ENCODE results near the gene C12orf76.

Gene C12orf76

DNA sequence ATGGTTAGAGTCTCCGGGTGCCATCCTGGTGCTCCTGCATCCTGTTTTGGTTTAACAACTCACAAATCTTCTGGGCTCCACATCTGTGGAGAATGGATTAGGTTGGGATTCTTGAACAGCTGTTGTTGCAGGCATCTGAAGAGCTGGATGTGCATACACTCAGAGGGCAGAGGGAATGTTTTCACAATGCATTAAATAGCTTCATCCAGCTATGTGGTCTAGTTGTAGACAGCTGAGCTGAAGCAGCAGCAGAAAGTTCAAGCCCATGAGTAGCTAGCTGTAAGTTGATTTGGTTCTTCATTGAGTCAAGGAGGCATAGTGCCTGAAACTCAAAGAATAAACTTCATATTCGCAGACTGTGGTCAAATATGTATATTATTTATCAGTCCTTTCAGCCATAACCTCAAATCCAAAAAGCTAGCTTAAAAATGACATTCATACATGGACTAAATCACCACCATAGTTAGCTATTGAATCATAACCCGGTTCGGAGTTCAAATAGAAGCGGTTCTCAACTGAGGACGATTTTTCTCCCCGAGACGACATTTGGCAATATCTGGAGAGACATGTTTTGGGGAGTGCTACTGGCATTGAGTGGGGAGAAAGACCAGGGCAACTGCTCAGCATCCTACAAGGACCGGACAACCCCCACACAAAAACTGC is 50.0 kb downstream of the C12orf76 start:
- Histone ChIP-seq H3K27ac (ENCODE audit: low read depth in 2 of 2, low read length in 2 of 2) (peak overlapping the region in 1 of 2 donors; percentile 85), H3K4me3 (ENCODE audit: low read length in 2 of 2) (peak overlapping the region; percentile 75 to 94), H3K9me3 (ENCODE audit: control insufficient read depth in 2 of 2, low read length in 2 of 2) (no peaks in the 10 kb centered on the region), H3K36me3 (ENCODE audit: control insufficient read depth in 2 of 2, insufficient read depth in 2 of 2, low read length in 2 of 2) (no peaks in the 10 kb centered on the region), H3K27me3 (ENCODE audit: control insufficient read depth in 2 of 2, insufficient read depth in 2 of 2, low read length in 2 of 2) (no peaks in the 10 kb centered on the region), H3K9ac (ENCODE audit: low read depth in 1 of 2, low read length in 2 of 2) (peak overlapping the region; percentile 58 to 86), H3K4me1 (ENCODE audit: control insufficient read depth in 2 of 2, insufficient read depth in 2 of 2, low read length in 2 of 2) (peaks cover 25 to 30% of the 10 kb centered on the region in 2 donors)

DNA sequence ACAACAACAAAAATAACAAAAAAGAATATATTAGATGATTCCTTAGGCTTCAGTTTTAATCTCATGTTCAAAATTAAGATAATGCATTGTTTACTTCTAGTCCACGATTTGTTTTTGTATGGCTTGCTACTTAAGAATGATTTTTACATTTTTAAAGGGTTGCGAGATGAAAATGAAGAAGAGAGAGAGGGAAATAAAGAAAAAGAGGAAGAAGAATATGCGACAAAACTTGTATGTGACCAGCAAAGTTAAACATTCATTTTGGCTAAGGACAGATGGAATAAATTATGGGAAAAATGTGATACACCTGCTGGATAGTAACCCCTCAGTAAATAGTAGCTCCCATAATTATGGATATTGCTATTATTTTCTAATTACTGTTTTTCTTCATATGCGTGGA is 50.9 kb downstream of the C12orf76 start:
- Histone ChIP-seq H3K9me3 (ENCODE audit: control insufficient read depth in 2 of 2, low read length in 2 of 2) (no peaks in the 10 kb centered on the region), H3K9ac (ENCODE audit: low read depth in 1 of 2, low read length in 2 of 2) (no peak overlapping the region), H3K4me1 (ENCODE audit: control insufficient read depth in 2 of 2, insufficient read depth in 2 of 2, low read length in 2 of 2) (peaks cover 23 to 27% of the 10 kb centered on the region in 2 donors), H3K4me3 (ENCODE audit: low read length in 2 of 2) (no peak overlapping the region), H3K27me3 (ENCODE audit: control insufficient read depth in 2 of 2, insufficient read depth in 2 of 2, low read length in 2 of 2) (no peaks in the 10 kb centered on the region), H3K27ac (ENCODE audit: low read depth in 2 of 2, low read length in 2 of 2) (no peak overlapping the region), H3K36me3 (ENCODE audit: control insufficient read depth in 2 of 2, insufficient read depth in 2 of 2, low read length in 2 of 2) (no peaks in the 10 kb centered on the region)

GRCh38 chr12:109996483-109996853 is 51.9 kb downstream of the C12orf76 start:
- peaks cover 3 to 4% of the 10 kb centered on the region in 2 donors for H3K36me3 ChIP-seq (ENCODE audit: control insufficient read depth in 2 of 2, insufficient read depth in 2 of 2, low read length in 2 of 2)
- no peaks in the 10 kb centered on the region for H3K9me3 ChIP-seq (ENCODE audit: control insufficient read depth in 2 of 2, low read length in 2 of 2)
- peak overlapping the region in 1 of 2 donors; percentile 66 for H3K27ac ChIP-seq (ENCODE audit: low read depth in 2 of 2, low read length in 2 of 2)
- peak overlapping the region; percentile 52 to 82 for H3K9ac ChIP-seq (ENCODE audit: low read depth in 1 of 2, low read length in 2 of 2)
- peaks cover 20 to 25% of the 10 kb centered on the region in 2 donors for H3K4me1 ChIP-seq (ENCODE audit: control insufficient read depth in 2 of 2, insufficient read depth in 2 of 2, low read length in 2 of 2)
- no peaks in the 10 kb centered on the region for H3K27me3 ChIP-seq (ENCODE audit: control insufficient read depth in 2 of 2, insufficient read depth in 2 of 2, low read length in 2 of 2)
- H3K4me3 ChIP-seq (ENCODE audit: low read length in 2 of 2) = peak overlapping the region; percentile 89 to 93

GRCh38 chr12:109995686-109996482 is 52.4 kb downstream of the C12orf76 start, which contains the start of gene GIT2:
Gene GIT2 (minus strand): TSS chr12:109996368. CDS start chr12:109996224, 144 bp downstream.
- H3K36me3 ChIP-seq (ENCODE audit: control insufficient read depth in 2 of 2, insufficient read depth in 2 of 2, low read length in 2 of 2) = peaks cover 4 to 7% of the 10 kb centered on the region in 2 donors
- peak within 1 kb of the TSS; percentile 66 to 91 for H3K27ac ChIP-seq (ENCODE audit: low read depth in 2 of 2, low read length in 2 of 2)

GRCh38 chr12:109995361-109995685 is 53.0 kb downstream of the C12orf76 start:
- peaks cover 4 to 11% of the 10 kb centered on the region in 2 donors for H3K36me3 ChIP-seq (ENCODE audit: control insufficient read depth in 2 of 2, insufficient read depth in 2 of 2, low read length in 2 of 2)
- H3K4me3 ChIP-seq (ENCODE audit: low read length in 2 of 2) = peak overlapping the region; percentile 89 to 93
- H3K27me3 ChIP-seq (ENCODE audit: control insufficient read depth in 2 of 2, insufficient read depth in 2 of 2, low read length in 2 of 2) = no peaks in the 10 kb centered on the region
- peaks cover 18 to 23% of the 10 kb centered on the region in 2 donors for H3K4me1 ChIP-seq (ENCODE audit: control insufficient read depth in 2 of 2, insufficient read depth in 2 of 2, low read length in 2 of 2)
- peak overlapping the region; percentile 82 to 88 for H3K9ac ChIP-seq (ENCODE audit: low read depth in 1 of 2, low read length in 2 of 2)
- peak overlapping the region; percentile 66 to 91 for H3K27ac ChIP-seq (ENCODE audit: low read depth in 2 of 2, low read length in 2 of 2)
- no peaks in the 10 kb centered on the region for H3K9me3 ChIP-seq (ENCODE audit: control insufficient read depth in 2 of 2, low read length in 2 of 2)

More at GRCh38 chr12:109995686-109996482, 52.4 kb downstream of the C12orf76 start, which contains the start of gene GIT2:
- peaks cover 20 to 23% of the 10 kb centered on the region in 2 donors for H3K4me1 ChIP-seq (ENCODE audit: control insufficient read depth in 2 of 2, insufficient read depth in 2 of 2, low read length in 2 of 2)
- peak within 1 kb of the TSS; percentile 89 to 93 for H3K4me3 ChIP-seq (ENCODE audit: low read length in 2 of 2)
- H3K9ac ChIP-seq (ENCODE audit: low read depth in 1 of 2, low read length in 2 of 2) = peak within 1 kb of the TSS; percentile 82 to 88
- H3K9me3 ChIP-seq (ENCODE audit: control insufficient read depth in 2 of 2, low read length in 2 of 2) = no peaks in the 10 kb centered on the region
- H3K27me3 ChIP-seq (ENCODE audit: control insufficient read depth in 2 of 2, insufficient read depth in 2 of 2, low read length in 2 of 2) = no peaks in the 10 kb centered on the region

DNA sequence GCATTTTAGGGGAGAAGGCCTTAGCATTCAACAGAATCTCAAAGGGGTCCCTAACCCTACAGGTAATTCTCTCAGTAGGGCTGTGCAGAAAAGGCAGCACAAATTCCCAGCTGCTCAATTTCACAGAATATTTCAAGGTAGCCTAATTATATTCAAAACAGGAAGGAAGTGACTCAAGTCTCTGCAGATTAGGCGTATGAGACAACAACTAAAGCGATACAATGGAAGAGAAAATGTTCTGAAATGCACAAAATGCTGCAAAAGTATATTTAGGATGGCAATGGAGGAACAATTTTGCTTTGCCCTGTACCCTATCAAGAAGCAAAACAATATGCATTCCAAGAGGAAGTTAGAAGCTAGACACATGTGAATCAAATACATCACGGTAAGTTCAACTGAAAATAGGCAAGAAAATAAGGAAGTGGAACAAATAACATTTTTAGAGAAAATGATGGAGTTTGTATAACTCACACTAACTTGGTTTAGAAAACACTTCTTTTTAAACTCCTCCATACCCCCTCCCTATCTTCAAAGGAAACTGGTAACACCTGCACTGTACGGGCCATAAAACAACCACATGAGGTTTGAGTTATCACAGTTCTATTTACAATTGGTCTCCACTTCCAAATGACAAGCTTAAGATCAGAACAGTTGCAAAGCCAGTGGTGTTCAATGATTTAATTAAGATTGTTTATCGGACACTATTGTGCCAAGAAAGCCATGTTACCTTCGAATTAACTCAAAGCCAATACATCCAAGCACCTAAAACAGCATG is 53.7 kb downstream of the C12orf76 start:
- peaks cover 4 to 18% of the 10 kb centered on the region in 2 donors for H3K36me3 ChIP-seq (ENCODE audit: control insufficient read depth in 2 of 2, insufficient read depth in 2 of 2, low read length in 2 of 2)
- H3K27ac ChIP-seq (ENCODE audit: low read depth in 2 of 2, low read length in 2 of 2) = peak overlapping the region; percentile 66 to 91
- H3K4me3 ChIP-seq (ENCODE audit: low read length in 2 of 2) = peak overlapping the region; percentile 89 to 93
- H3K9me3 ChIP-seq (ENCODE audit: control insufficient read depth in 2 of 2, low read length in 2 of 2) = no peaks in the 10 kb centered on the region
- peaks cover 13 to 23% of the 10 kb centered on the region in 2 donors for H3K4me1 ChIP-seq (ENCODE audit: control insufficient read depth in 2 of 2, insufficient read depth in 2 of 2, low read length in 2 of 2)
- H3K27me3 ChIP-seq (ENCODE audit: control insufficient read depth in 2 of 2, insufficient read depth in 2 of 2, low read length in 2 of 2) = no peaks in the 10 kb centered on the region
- peak overlapping the region; percentile 82 to 88 for H3K9ac ChIP-seq (ENCODE audit: low read depth in 1 of 2, low read length in 2 of 2)

DNA sequence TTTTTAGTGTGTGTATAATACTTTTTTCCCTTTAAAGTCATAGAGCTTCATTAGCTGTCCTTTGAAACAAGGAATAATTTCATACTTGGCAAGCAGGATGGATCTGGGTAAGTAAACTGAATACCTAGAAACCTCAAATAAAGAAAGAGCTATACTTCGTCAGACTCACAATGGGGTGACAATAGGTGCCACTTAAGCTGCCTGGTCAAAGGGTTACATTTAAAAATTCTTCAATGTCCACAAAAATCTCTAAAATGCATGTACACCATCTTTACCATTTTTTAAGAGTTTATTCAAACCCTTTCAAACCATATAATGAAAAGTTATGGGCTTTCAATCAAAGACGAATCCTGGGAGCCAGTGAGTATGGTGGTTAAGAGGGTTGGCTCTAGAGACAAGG is 55.2 kb downstream of the C12orf76 start:
- peaks cover 10 to 30% of the 10 kb centered on the region in 2 donors for H3K36me3 ChIP-seq (ENCODE audit: control insufficient read depth in 2 of 2, insufficient read depth in 2 of 2, low read length in 2 of 2)
- no peaks in the 10 kb centered on the region for H3K9me3 ChIP-seq (ENCODE audit: control insufficient read depth in 2 of 2, low read length in 2 of 2)
- no peaks in the 10 kb centered on the region for H3K27me3 ChIP-seq (ENCODE audit: control insufficient read depth in 2 of 2, insufficient read depth in 2 of 2, low read length in 2 of 2)
- H3K27ac ChIP-seq (ENCODE audit: low read depth in 2 of 2, low read length in 2 of 2) = no peak overlapping the region
- H3K4me1 ChIP-seq (ENCODE audit: control insufficient read depth in 2 of 2, insufficient read depth in 2 of 2, low read length in 2 of 2) = peaks cover 13 to 17% of the 10 kb centered on the region in 2 donors
- H3K9ac ChIP-seq (ENCODE audit: low read depth in 1 of 2, low read length in 2 of 2) = no peak overlapping the region
- no peak overlapping the region for H3K4me3 ChIP-seq (ENCODE audit: low read length in 2 of 2)

DNA sequence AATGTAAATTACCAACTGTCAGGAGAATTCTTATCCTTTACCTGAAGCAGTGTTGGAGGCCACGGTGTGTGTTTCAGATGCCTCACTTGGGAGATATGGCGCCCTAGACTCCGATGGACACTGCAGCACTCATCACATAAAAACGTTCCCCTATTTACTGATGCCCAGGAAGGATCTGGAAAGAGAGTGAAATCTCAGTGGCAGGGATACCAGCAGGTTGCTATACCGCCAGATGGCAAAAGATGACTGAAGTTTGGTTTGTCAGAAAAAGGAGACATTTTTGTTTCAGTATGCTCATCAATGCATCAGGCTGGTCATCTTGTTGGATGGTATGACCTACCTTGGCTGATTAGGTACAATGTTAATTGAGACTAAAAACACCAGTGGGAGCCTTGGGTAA is 56.7 kb downstream of the C12orf76 start:
- no peaks in the 10 kb centered on the region for H3K9me3 ChIP-seq (ENCODE audit: control insufficient read depth in 2 of 2, low read length in 2 of 2)
- H3K36me3 ChIP-seq (ENCODE audit: control insufficient read depth in 2 of 2, insufficient read depth in 2 of 2, low read length in 2 of 2) = peaks cover 10 to 38% of the 10 kb centered on the region in 2 donors
- H3K9ac ChIP-seq (ENCODE audit: low read depth in 1 of 2, low read length in 2 of 2) = no peak overlapping the region
- H3K27ac ChIP-seq (ENCODE audit: low read depth in 2 of 2, low read length in 2 of 2) = no peak overlapping the region
- no peaks in the 10 kb centered on the region for H3K27me3 ChIP-seq (ENCODE audit: control insufficient read depth in 2 of 2, insufficient read depth in 2 of 2, low read length in 2 of 2)
- no peak overlapping the region for H3K4me3 ChIP-seq (ENCODE audit: low read length in 2 of 2)
- H3K4me1 ChIP-seq (ENCODE audit: control insufficient read depth in 2 of 2, insufficient read depth in 2 of 2, low read length in 2 of 2) = peaks cover 12 to 17% of the 10 kb centered on the region in 2 donors
